PC-3 (cell line): Measurements from ENCODE around the gene CNN1. TPM values are rescaled to one million over a fixed set of nuclear protein-coding genes. Genes with fewer than 3 reads are reported as not detected.

Source experiments
- ATAC-seq: fragments of 200-7000 bp; cut with Tn5 transposase; 2 replicates; pipeline ENCODE4 v1.9.1; 2020; ENCODE audit warnings: mild to moderate bottlenecking, moderate library complexity
- BruUV-seq: library from RNA; stranded (reverse); fragments of 400-500 nt; replicated peaks from 2 replicates; lab custom pipeline; 2021; lab: Mats Ljungman, UMichigan
- CTCF ChIA-PET: fragments of 300-600 bp; sonication (Branson Sonifier 250); formaldehyde crosslinking; loops from one replicate; lab custom pipeline; 2022; ENCODE audit warnings: antibody characterized with exemption; lab: Charles Lee
- POLR2A ChIA-PET: fragments of 300-600 bp; sonication (Branson Sonifier 250); formaldehyde crosslinking; loops from one replicate; lab custom pipeline; 2022; ENCODE audit warnings: antibody characterized with exemption; ENCODE audit not compliant: unreplicated experiment; lab: Charles Lee
- DNase-seq: peaks from one replicate; pipeline ENCODE4 v3.0.0-alpha.2; 2015
- H2AFZ ChIP-seq: fragments of 300-600 bp; sonication (generic); 2 replicates; pipeline ENCODE4 v1.6.0; 2016; ENCODE audit warnings: antibody characterized with exemption, low read length
- H3F3A ChIP-seq: fragments of 300-600 bp; sonication (generic); one replicate; pipeline ENCODE4 v1.6.0; 2017; ENCODE audit warnings: antibody characterized with exemption, low read length, control low read depth, mild to moderate bottlenecking; ENCODE audit not compliant: unreplicated experiment
- H3K27ac ChIP-seq: fragments of 300-600 bp; sonication (generic); 2 replicates; pipeline ENCODE4 v1.5.1; 2016; ENCODE audit warnings: mild to moderate bottlenecking, low read length
- H3K27me3 ChIP-seq: fragments of 300-600 bp; sonication (generic); 2 replicates; pipeline ENCODE4 v1.6.1; 2016; ENCODE audit warnings: low read length, mixed read lengths
- H3K36me3 ChIP-seq: fragments of 300-600 bp; sonication (generic); 2 replicates; pipeline ENCODE4 v1.6.1; 2016; ENCODE audit warnings: low read depth, mixed run types, low read length, mixed read lengths
- H3K4me1 ChIP-seq: fragments of 300-600 bp; sonication (generic); 2 replicates; pipeline ENCODE4 v1.5.1; 2016; ENCODE audit warnings: low read length; ENCODE audit not compliant: insufficient read depth
- H3K4me2 ChIP-seq: fragments of 300-600 bp; sonication (generic); 2 replicates; pipeline ENCODE4 v1.6.0; 2016; ENCODE audit warnings: low read length
- H3K4me3 ChIP-seq: fragments of 300-600 bp; sonication (generic); 2 replicates; pipeline ENCODE4 v1.5.1; 2016; ENCODE audit warnings: mild to moderate bottlenecking, low read length, mixed read lengths
- H3K79me2 ChIP-seq: fragments of 300-600 bp; sonication (generic); 2 replicates; pipeline ENCODE4 v1.6.1; 2017; ENCODE audit warnings: low read length, mixed read lengths
- H3K9ac ChIP-seq: fragments of 300-600 bp; sonication (generic); 2 replicates; pipeline ENCODE4 v1.6.0; 2016; ENCODE audit warnings: mild to moderate bottlenecking, low read length
- H3K9me2 ChIP-seq: fragments of 300-600 bp; sonication (generic); replicated peaks from 2 replicates; pipeline ENCODE4 v1.6.1; 2016; ENCODE audit warnings: mixed run types, low read length, mixed read lengths
- H3K9me3 ChIP-seq: fragments of 300-600 bp; sonication (generic); 2 replicates; pipeline ENCODE4 v1.6.1; 2016; ENCODE audit warnings: low read length, mixed read lengths
- H4K20me1 ChIP-seq: fragments of 300-600 bp; sonication (generic); 2 replicates; pipeline ENCODE4 v1.6.1; 2016; ENCODE audit warnings: low read length, mixed read lengths
- CTCF ChIP-seq: fragments of 300-600 bp; sonication (generic); conservative IDR thresholded peaks from 2 replicates; pipeline ENCODE4 v1.5.1; 2017; ENCODE audit warnings: antibody characterized with exemption, low read depth, mild to moderate bottlenecking, low read length
- EZH2 ChIP-seq: fragments of 300-600 bp; sonication (generic); IDR thresholded peaks from one replicate; pipeline ENCODE4 v1.6.1; 2017; ENCODE audit warnings: antibody characterized with exemption, mild to moderate bottlenecking, low read length; ENCODE audit not compliant: unreplicated experiment
- EZH2phosphoT487 ChIP-seq: fragments of 300-600 bp; sonication (generic); IDR thresholded peaks from 2 replicates; pipeline ENCODE4 v1.6.1; 2018; ENCODE audit warnings: mild to moderate bottlenecking, antibody characterized with exemption, low read length, borderline replicate concordance
- intact Hi-C: fragments of 100-400 bp; cut with micrococcal nuclease; formaldehyde crosslinking; loops from 2 replicates; pipeline ENCODE4 v1.9.0; 2023
- total RNA-seq: library from RNA; depleted of rRNA; stranded (reverse); fragments of >200 nt; gene quantifications from 2 replicates; pipeline ENCODE4 v1.2.3, GENCODE V29; 2014

The CNN1 gene
- total RNA-seq, 1 experiment from 2014 or later: 0.77 TPM

- no peaks in the 10 kb centered on the region for H3K27me3 ChIP-seq
- peaks cover 5% of the 10 kb centered on the region; the same call in 1 of the 2 replicates for H3K4me1 ChIP-seq
- peaks cover 8% of the 10 kb centered on the region; the same call in 1 of the 2 replicates for H3K36me3 ChIP-seq
- no peaks in the 10 kb centered on the region for H3K79me2 ChIP-seq
- ATAC-seq: no peak
- no peak overlapping the region for H3K4me3 ChIP-seq
- no peak overlapping the region for H3K27ac ChIP-seq
- H4K20me1 ChIP-seq: no peaks in the 10 kb centered on the region
- no peak overlapping the region for H2AFZ ChIP-seq
- H3K4me2 ChIP-seq: no peak overlapping the region
- H3K9me2 ChIP-seq: no peaks in the 10 kb centered on the region
- TF ChIP-seq CTCF: no peak
- BruUV-seq: no TSS peak
- DNase-seq: no peak
- CTCF ChIA-PET: no interaction called here
- H3F3A ChIP-seq: no peaks in the 10 kb centered on the region
- no peak overlapping the region for H3K9ac ChIP-seq
- intact Hi-C loops: no loop called here
- POLR2A ChIA-PET: no interaction called here
- no peaks in the 10 kb centered on the region for H3K9me3 ChIP-seq
Measured at GRCh38 chr19:11547929-11548700, 9.5 kb downstream of the CNN1 start.

GRCh38 chr19:11549386-11549953 is 10.8 kb downstream of the CNN1 start:
- Histone ChIP-seq H3K9ac (no peak overlapping the region), H3K79me2 (no peaks in the 10 kb centered on the region), H4K20me1 (no peaks in the 10 kb centered on the region), H3K9me2 (no peaks in the 10 kb centered on the region), H3K4me1 (peaks cover 5% of the 10 kb centered on the region; the same call in 1 of the 2 replicates), H3K27ac (no peak overlapping the region), H3K9me3 (no peaks in the 10 kb centered on the region), H3F3A (no peaks in the 10 kb centered on the region), H3K36me3 (peaks cover 17% of the 10 kb centered on the region; the same call in 1 of the 2 replicates), H3K4me2 (no peak overlapping the region), H2AFZ (no peak overlapping the region), H3K27me3 (no peaks in the 10 kb centered on the region), H3K4me3 (no peak overlapping the region)
- no TSS peak for BruUV-seq
- intact Hi-C loops: no loop called here
- CTCF ChIA-PET: no interaction called here
- no peak for ATAC-seq
- POLR2A ChIA-PET: no interaction called here
- DNase-seq: no peak
- no peak for TF ChIP-seq EZH2
- TF ChIP-seq EZH2phosphoT487: no peak

GRCh38 chr19:11550265-11550664 is 11.6 kb downstream of the CNN1 start:
- no peak for ATAC-seq
- no peak overlapping the region for H3K4me2 ChIP-seq
- intact Hi-C loops: no loop called here
- H3K9me3 ChIP-seq: no peaks in the 10 kb centered on the region
- H3K9ac ChIP-seq: no peak overlapping the region
- H3K27me3 ChIP-seq: no peaks in the 10 kb centered on the region
- H3K36me3 ChIP-seq: peaks cover 21% of the 10 kb centered on the region; the same call in 1 of the 2 replicates
- no TSS peak for BruUV-seq
- no peaks in the 10 kb centered on the region for H3K9me2 ChIP-seq
- ChIA-PET CTCF (no interaction called here), POLR2A (no interaction called here)
- peaks cover under 1% of the 10 kb centered on the region; the same call in 1 of the 2 replicates for H4K20me1 ChIP-seq
- peaks cover 5% of the 10 kb centered on the region; the same call in 1 of the 2 replicates for H3K4me1 ChIP-seq
- no peak for DNase-seq
- no peak overlapping the region for H2AFZ ChIP-seq
- no peak overlapping the region for H3K4me3 ChIP-seq
- no peaks in the 10 kb centered on the region for H3F3A ChIP-seq
- H3K27ac ChIP-seq: no peak overlapping the region
- no peak for TF ChIP-seq EZH2
- no peak for TF ChIP-seq CTCF
- TF ChIP-seq EZH2phosphoT487: no peak
- peaks cover 2% of the 10 kb centered on the region for H3K79me2 ChIP-seq
